Measurements from ENCODE around the gene ATG13. TPM values are rescaled to one million over a fixed set of nuclear protein-coding genes. Genes with fewer than 3 reads are reported as not detected.

ATG13 gene
- total and polyA plus RNA-seq, 3 donors from 2014 or later, result 176 to 224 (median 203) TPM

GRCh38 chr11:46611526-46612304 is 5.6 kb upstream of the ATG13 start:
- no peak for DNase-seq
- peak overlapping the region in 1 of 2 donors; percentile 39 for H3K27ac ChIP-seq
- H3K27me3 ChIP-seq, result no peaks in the 10 kb centered on the region
- no peaks in the 10 kb centered on the region for H3K36me3 ChIP-seq (ENCODE audit: low read depth, missing control alignments)
- intact Hi-C loops (cut with DNase I; ENCODE audit: low total_unique reads), result no loop called here
- H3K4me1 ChIP-seq, result peaks cover 9% of the 10 kb centered on the region
- 70 to 83% methylated on average over 5 of the region's 5 CpGs for WGBS, 2 donors
- no peak overlapping the region for H3K4me3 ChIP-seq
- TF ChIP-seq POLR2A (IDR thresholded peaks at IDR 0.05), result no peak
- TF ChIP-seq, protein P1, sequence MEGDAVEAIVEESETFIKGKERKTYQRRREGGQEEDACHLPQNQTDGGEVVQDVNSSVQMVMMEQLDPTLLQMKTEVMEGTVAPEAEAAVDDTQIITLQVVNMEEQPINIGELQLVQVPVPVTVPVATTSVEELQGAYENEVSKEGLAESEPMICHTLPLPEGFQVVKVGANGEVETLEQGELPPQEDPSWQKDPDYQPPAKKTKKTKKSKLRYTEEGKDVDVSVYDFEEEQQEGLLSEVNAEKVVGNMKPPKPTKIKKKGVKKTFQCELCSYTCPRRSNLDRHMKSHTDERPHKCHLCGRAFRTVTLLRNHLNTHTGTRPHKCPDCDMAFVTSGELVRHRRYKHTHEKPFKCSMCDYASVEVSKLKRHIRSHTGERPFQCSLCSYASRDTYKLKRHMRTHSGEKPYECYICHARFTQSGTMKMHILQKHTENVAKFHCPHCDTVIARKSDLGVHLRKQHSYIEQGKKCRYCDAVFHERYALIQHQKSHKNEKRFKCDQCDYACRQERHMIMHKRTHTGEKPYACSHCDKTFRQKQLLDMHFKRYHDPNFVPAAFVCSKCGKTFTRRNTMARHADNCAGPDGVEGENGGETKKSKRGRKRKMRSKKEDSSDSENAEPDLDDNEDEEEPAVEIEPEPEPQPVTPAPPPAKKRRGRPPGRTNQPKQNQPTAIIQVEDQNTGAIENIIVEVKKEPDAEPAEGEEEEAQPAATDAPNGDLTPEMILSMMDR (IDR thresholded peaks at IDR 0.05), result no peak
- H3K9me3 ChIP-seq, result no peaks in the 10 kb centered on the region

DNA sequence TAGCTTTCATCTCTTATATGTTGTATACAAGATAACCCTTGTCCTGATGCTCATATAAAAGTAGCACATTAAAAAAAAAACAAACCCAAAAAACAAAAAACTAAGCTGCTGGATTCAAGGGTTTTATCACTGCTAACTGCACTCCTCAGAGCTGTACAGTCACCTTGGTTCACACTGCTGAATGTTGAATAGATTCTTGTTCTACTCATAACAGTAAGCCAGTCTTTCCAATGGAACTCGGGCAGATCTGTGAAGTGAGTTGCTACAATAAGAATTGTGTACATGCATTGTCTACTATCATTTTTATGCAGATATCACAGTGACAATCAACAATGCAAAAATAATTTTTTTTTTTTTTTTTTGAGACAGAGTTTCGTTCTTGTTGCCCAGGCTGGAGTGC is 5.0 kb upstream of the ATG13 start:
- no peaks in the 10 kb centered on the region for H3K27me3 ChIP-seq
- no peaks in the 10 kb centered on the region for H3K9me3 ChIP-seq
- no peak for DNase-seq
- TF ChIP-seq, protein P1 (IDR thresholded peaks at IDR 0.05), result no peak
- no peak for TF ChIP-seq POLR2A (IDR thresholded peaks at IDR 0.05)
- peaks cover 9% of the 10 kb centered on the region for H3K4me1 ChIP-seq
- peak overlapping the region in 1 of 2 donors; percentile 39 for H3K27ac ChIP-seq
- H3K36me3 ChIP-seq (ENCODE audit: low read depth, missing control alignments), result no peaks in the 10 kb centered on the region
- intact Hi-C loops (cut with DNase I; ENCODE audit: low total_unique reads), result no loop called here
- no peak overlapping the region for H3K4me3 ChIP-seq
- WGBS, 2 donors, result 63 to 72% methylated on average over 2 of the region's 2 CpGs

DNA sequence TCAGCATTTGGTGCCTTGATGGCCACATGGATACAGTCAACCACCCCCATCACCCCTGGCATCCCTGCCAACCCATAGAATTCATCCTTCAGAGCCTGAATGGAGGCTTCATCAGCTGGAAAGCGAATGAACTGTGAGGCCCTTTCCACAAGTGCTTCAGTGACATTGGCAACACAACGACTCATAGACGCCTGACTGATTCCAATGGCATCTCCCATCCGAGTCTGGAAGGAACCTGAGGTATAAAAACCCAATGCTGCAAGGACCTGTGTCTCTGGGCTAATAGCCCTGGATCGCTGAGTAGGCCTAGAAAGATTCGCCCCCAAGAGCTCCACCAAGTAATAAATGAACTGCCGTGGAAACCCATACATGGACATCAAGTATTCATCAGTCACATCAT is 1.6 kb upstream of the ATG13 start:
- no peak for DNase-seq
- peaks cover 14% of the 10 kb centered on the region for H3K4me1 ChIP-seq
- WGBS, 2 donors, result 70 to 83% methylated on average over 7 of the region's 7 CpGs
- no peaks in the 10 kb centered on the region for H3K9me3 ChIP-seq
- intact Hi-C loops (cut with DNase I; ENCODE audit: low total_unique reads), result no loop called here
- no peak overlapping the region for H3K27ac ChIP-seq
- no peaks in the 10 kb centered on the region for H3K27me3 ChIP-seq
- no peak overlapping the region for H3K4me3 ChIP-seq
- no peak for TF ChIP-seq POLR2A (IDR thresholded peaks at IDR 0.05)
- TF ChIP-seq, protein P1 (IDR thresholded peaks at IDR 0.05), result no peak
- H3K36me3 ChIP-seq (ENCODE audit: low read depth, missing control alignments), result no peaks in the 10 kb centered on the region

DNA sequence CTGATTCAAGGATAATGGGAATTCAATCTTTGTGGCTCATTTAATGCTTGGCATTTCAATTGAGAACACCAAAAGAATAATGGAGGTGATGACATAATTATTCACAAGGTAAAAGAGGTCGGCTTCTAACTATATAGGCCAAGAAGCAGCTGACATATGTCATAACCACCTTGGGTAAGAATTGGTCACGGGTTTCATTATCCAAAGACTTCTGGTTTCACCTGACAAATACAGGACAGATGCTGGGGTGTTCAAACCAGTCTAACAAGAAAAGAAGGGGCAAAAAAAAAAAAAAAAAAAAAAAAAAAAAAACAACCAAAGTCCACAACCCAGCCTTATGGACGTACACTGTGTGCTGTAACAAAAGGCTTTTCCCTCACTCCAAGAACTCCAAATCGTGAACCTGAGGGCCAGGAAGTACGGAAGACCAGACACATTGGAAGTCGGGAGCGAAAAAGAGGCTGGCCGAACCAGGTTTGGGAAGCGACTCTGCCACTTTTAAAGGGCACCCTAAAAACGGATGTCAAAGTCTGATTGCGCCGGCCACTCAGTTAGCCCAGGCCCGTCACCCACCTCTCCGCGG is 711 bp upstream of the ATG13 start:
- no peaks in the 10 kb centered on the region for H3K9me3 ChIP-seq
- intact Hi-C loops (cut with DNase I; ENCODE audit: low total_unique reads), result no loop called here
- peak overlapping the region; percentile 86 to 91 for H3K27ac ChIP-seq
- 2% methylated on average over 15 of the region's 15 CpGs for WGBS, 2 donors
- TF ChIP-seq, protein P1 (IDR thresholded peaks at IDR 0.05), result no peak
- no peak for TF ChIP-seq POLR2A (IDR thresholded peaks at IDR 0.05)
- H3K36me3 ChIP-seq (ENCODE audit: low read depth, missing control alignments), result no peaks in the 10 kb centered on the region
- DNase-seq, result no peak
- peak overlapping the region; percentile 64 to 92 for H3K4me3 ChIP-seq
- H3K27me3 ChIP-seq, result no peaks in the 10 kb centered on the region
- H3K4me1 ChIP-seq, result peaks cover 9% of the 10 kb centered on the region
